ENCODE measurements around the gene KL. TPM values are rescaled to one million over a fixed set of nuclear protein-coding genes. Genes with fewer than 3 reads are reported as not detected.

KL gene
- total RNA-seq, 1 donor from 2014 or later: 12.5 TPM

- Histone ChIP-seq H3K36me3 (peaks cover 33% of the 10 kb centered on the region), H3K4me1 (no peaks in the 10 kb centered on the region), H3K27ac (no peak overlapping the region), H3K9me3 (no peaks in the 10 kb centered on the region), H3K4me3 (no peak overlapping the region), H3K27me3 (no peaks in the 10 kb centered on the region)
- intact Hi-C loops (cut with DNase I): no loop called here
- no peak for TF ChIP-seq CTCF (IDR thresholded peaks at IDR 0.05)
- DNase-seq (no peak), ATAC-seq (no peak)
These were observed 85.6 kb downstream of the KL start for GRCh38 chr13:33101835-33102234.

GRCh38 chr13:33103457-33103856 lies 87.2 kb downstream of the KL start:
- ATAC-seq (no peak), DNase-seq (no peak)
- intact Hi-C loops (cut with DNase I): no loop called here
- Histone ChIP-seq H3K27ac (no peak overlapping the region), H3K4me3 (no peak overlapping the region), H3K27me3 (no peaks in the 10 kb centered on the region), H3K4me1 (no peaks in the 10 kb centered on the region), H3K9me3 (no peaks in the 10 kb centered on the region), H3K36me3 (peaks cover 48% of the 10 kb centered on the region)
- TF ChIP-seq CTCF (IDR thresholded peaks at IDR 0.05): no peak

GRCh38 chr13:33105387-33106005 lies 89.3 kb downstream of the KL start:
- H3K4me3 ChIP-seq: no peak overlapping the region
- H3K27me3 ChIP-seq: no peaks in the 10 kb centered on the region
- ATAC-seq (peak; percentile 63), DNase-seq (no peak)
- H3K36me3 ChIP-seq: peaks cover 64% of the 10 kb centered on the region
- H3K27ac ChIP-seq: no peak overlapping the region
- TF ChIP-seq CTCF (IDR thresholded peaks at IDR 0.05): no peak
- no peaks in the 10 kb centered on the region for H3K9me3 ChIP-seq
- intact Hi-C loops (cut with DNase I): no loop called here
- peaks cover 16% of the 10 kb centered on the region for H3K4me1 ChIP-seq

- TF ChIP-seq CTCF (IDR thresholded peaks at IDR 0.05): no peak
- Histone ChIP-seq H3K9me3 (no peaks in the 10 kb centered on the region), H3K4me3 (no peak overlapping the region), H3K27ac (no peak overlapping the region), H3K27me3 (no peaks in the 10 kb centered on the region), H3K36me3 (peaks cover 64% of the 10 kb centered on the region), H3K4me1 (peaks cover 27% of the 10 kb centered on the region)
- intact Hi-C loops (cut with DNase I): no loop called here
- ATAC-seq (peak; percentile 21), DNase-seq (no peak)
These were observed 90.6 kb downstream of the KL start for GRCh38 chr13:33106656-33107360.

- intact Hi-C loops (cut with DNase I): no loop called here
- ATAC-seq (no peak), DNase-seq (no peak)
- Histone ChIP-seq H3K27me3 (no peaks in the 10 kb centered on the region), H3K4me3 (no peak overlapping the region), H3K9me3 (no peaks in the 10 kb centered on the region), H3K27ac (no peak overlapping the region), H3K4me1 (peaks cover 33% of the 10 kb centered on the region), H3K36me3 (peaks cover 67% of the 10 kb centered on the region)
- no peak for TF ChIP-seq CTCF (IDR thresholded peaks at IDR 0.05)
These were observed 91.1 kb downstream of the KL start for GRCh38 chr13:33107361-33107760.

Data from upper lobe of right lung (tissue), 1 donor.